Esophagus muscularis mucosa (tissue), 4 donors: ENCODE data around the gene CNST. TPM values are rescaled to one million over a fixed set of nuclear protein-coding genes. Genes with fewer than 3 reads are reported as not detected.

Experiments
- DNase-seq: peaks from one replicate; pipeline ENCODE4 v3.0.0-alpha.2; 2017; ENCODE audit errors: extremely low spot score
- H3K27ac ChIP-seq, 4 donors: fragments of 200-600 bp; sonication (generic); replicated peaks in 1 of 4; 1 replicate in 3 of 4; 2 replicates in 1 of 4; pipeline ENCODE4 v1.5.1; 2016 to 2019; ENCODE audit warnings: mild to moderate bottlenecking in 1 of 4
- H3K27me3 ChIP-seq, 4 donors: fragments of 200-600 bp; sonication (generic); one replicate each; pipeline versions ENCODE4 v1.5.1 to v1.6.0; 2016 to 2019
- H3K36me3 ChIP-seq, 4 donors: fragments of 200-600 bp; sonication (generic); one replicate each; pipeline ENCODE4 v1.5.1; 2016 to 2019
- H3K4me1 ChIP-seq, 4 donors: fragments of 200-600 bp; sonication (generic); one replicate each; pipeline ENCODE4 v1.5.1; 2016 to 2019
- H3K4me3 ChIP-seq, 4 donors: fragments of 200-600 bp; sonication (generic); 1 replicate in 2 of 4; 2 replicates in 2 of 4; pipeline ENCODE4 v1.5.1; 2016 to 2019; ENCODE audit warnings: mild to moderate bottlenecking in 4 of 4, moderate library complexity in 1 of 4
- H3K9me3 ChIP-seq, 4 donors: fragments of 200-600 bp; sonication (generic); 1 replicate in 3 of 4; 2 replicates in 1 of 4; pipeline ENCODE4 v1.5.1; 2016 to 2019
- EP300 ChIP-seq: sonication (generic); formaldehyde crosslinking; IDR thresholded peaks from one replicate; pipeline ENCODE4 v1.6.1; 2017; ENCODE audit warnings: antibody characterized with exemption
- POLR2A ChIP-seq: fragments of 450-650 bp; IDR thresholded peaks from one replicate; pipeline ENCODE4 v1.6.1; 2017; ENCODE audit warnings: antibody characterized with exemption, moderate library complexity, mild to moderate bottlenecking, low read depth
- POLR2AphosphoS5 ChIP-seq, 2 donors: sonication (generic); formaldehyde crosslinking; IDR thresholded peaks; one replicate each; pipeline ENCODE4 v1.6.1; 2017; ENCODE audit warnings: antibody characterized with exemption in 2 of 2
- WGBS: methylation state at CpG from one replicate; pipeline ENCODE4 v1.1.5; 2018; 5-methylcytosine and 5-hydroxymethylcytosine counted together
- intact Hi-C: fragments of 100-400 bp; cut with DNase I; formaldehyde crosslinking; loops from one replicate; pipeline ENCODE4 v1.15.1; 2023
- total RNA-seq, 4 donors: library from RNA; depleted of rRNA; stranded (reverse); fragments of >200 nt; gene quantifications; one replicate each; pipeline versions ENCODE4 v1.1.0 to v1.2.1, GENCODE V29; 2016
- TF ChIP-seq, protein P1 (sequence below), 3 experiments: fragments of 200-600 bp in 2 of 3; fragments of 450-650 bp in 1 of 3; sonication (generic) in 2 of 3; IDR thresholded peaks; one replicate each; pipeline ENCODE4 v1.5.1; 2017 to 2019; ENCODE audit warnings: antibody characterized with exemption in 3 of 3, mild to moderate bottlenecking in 2 of 3, moderate library complexity in 1 of 3

CNST gene
- total RNA-seq, 4 donors from 2014 or later = 55.4 to 74.7 (median 61.9) TPM

DNA sequence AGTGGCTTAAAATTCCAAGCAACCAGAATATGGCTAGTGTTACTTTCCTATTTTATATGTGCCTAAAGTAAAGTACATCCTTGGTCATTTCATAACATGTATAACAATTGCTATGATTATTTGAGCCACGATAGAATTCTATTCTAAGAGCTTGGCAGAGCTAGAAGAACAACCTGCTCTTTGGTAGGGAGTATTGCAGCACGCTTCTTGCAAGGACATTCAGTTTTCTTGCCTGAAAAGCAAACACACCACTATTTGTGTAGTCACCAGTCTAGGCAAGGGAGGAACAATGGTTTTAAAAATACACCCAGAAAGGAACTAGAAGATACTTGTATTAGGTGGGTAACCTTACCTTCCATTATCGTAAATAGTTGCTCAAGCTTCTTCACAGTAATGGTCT lies 51.5 kb downstream of the CNST start:
- intact Hi-C loops = loop anchor here (5.0 kb wide), 1 partner anchor 50 kb away; the partner anchor contains the start of genes CNST and TFB2M
- 60% methylated on average over 3 of the region's 3 CpGs for WGBS
- Histone ChIP-seq H3K27me3 (no peaks in the 10 kb centered on the region), H3K4me3 (no peak overlapping the region), H3K36me3 (peaks cover 3 to 16% (median 9%) of the 10 kb centered on the region in 4 donors), H3K27ac (peak overlapping the region; percentile 77 to 87 (median 82)), H3K9me3 (no peaks in the 10 kb centered on the region), H3K4me1 (peaks cover 31 to 79% (median 63%) of the 10 kb centered on the region in 4 donors)
- DNase-seq = no peak
- TF ChIP-seq POLR2AphosphoS5 (IDR thresholded peaks at IDR 0.05) = peak; percentile 80 to 86
- TF ChIP-seq POLR2A = no peak
- TF ChIP-seq EP300 = peak; percentile 83

DNA sequence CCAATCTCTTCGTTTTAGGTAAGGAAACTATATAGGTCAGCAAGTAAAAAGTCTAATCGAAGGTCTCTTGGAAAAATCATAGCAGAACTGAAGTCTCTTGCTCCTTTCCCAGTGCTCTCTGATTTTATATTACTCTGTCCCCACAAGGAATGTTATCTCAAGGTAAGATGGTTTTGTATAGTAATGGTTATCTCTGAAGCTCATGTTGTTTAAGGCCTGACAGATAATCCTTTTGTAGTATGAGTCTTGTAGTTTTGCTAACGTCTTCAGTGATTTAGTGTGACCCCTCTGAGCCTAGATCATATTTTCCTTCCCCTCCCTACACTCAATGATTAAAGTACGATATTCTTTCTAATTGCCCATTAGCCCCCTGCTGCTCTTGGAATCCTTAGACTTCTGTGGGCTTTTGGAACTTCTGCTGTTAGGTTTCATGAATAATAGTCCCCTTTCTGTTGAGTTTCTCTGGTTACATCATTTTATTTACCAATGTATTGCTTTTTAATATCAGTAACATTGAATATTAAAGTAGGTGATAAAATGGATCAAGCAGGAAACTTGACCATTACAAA lies 52.1 kb downstream of the CNST start:
- peaks cover 27 to 77% (median 60%) of the 10 kb centered on the region in 4 donors for H3K4me1 ChIP-seq
- peak overlapping the region; percentile 77 to 87 (median 82) for H3K27ac ChIP-seq
- TF ChIP-seq EP300 (no peak), POLR2A (no peak), POLR2AphosphoS5 (IDR thresholded peaks at IDR 0.05) (no peak)
- TF ChIP-seq, protein P1, sequence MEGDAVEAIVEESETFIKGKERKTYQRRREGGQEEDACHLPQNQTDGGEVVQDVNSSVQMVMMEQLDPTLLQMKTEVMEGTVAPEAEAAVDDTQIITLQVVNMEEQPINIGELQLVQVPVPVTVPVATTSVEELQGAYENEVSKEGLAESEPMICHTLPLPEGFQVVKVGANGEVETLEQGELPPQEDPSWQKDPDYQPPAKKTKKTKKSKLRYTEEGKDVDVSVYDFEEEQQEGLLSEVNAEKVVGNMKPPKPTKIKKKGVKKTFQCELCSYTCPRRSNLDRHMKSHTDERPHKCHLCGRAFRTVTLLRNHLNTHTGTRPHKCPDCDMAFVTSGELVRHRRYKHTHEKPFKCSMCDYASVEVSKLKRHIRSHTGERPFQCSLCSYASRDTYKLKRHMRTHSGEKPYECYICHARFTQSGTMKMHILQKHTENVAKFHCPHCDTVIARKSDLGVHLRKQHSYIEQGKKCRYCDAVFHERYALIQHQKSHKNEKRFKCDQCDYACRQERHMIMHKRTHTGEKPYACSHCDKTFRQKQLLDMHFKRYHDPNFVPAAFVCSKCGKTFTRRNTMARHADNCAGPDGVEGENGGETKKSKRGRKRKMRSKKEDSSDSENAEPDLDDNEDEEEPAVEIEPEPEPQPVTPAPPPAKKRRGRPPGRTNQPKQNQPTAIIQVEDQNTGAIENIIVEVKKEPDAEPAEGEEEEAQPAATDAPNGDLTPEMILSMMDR (IDR thresholded peaks at IDR 0.05) = no peak
- DNase-seq = no peak
- no peak overlapping the region for H3K4me3 ChIP-seq
- H3K27me3 ChIP-seq = no peaks in the 10 kb centered on the region
- intact Hi-C loops = loop anchor here (5.0 kb wide), 1 partner anchor 51 kb away; the partner anchor contains the start of genes CNST and TFB2M
- H3K36me3 ChIP-seq = peaks cover 3 to 19% (median 9%) of the 10 kb centered on the region in 4 donors
- 85% methylated on average over 4 of the region's 4 CpGs for WGBS
- H3K9me3 ChIP-seq = no peaks in the 10 kb centered on the region

- H3K27ac ChIP-seq = peak overlapping the region; percentile 18 to 60 (median 56)
These were observed 55.9 kb downstream of the CNST start for GRCh38 chr1:246622035-246622652.

GRCh38 chr1:246624091-246624490 lies 57.8 kb downstream of the CNST start:
- Histone ChIP-seq H3K4me3 (no peak overlapping the region), H3K4me1 (peaks cover 0 to 38% (median 28%) of the 10 kb centered on the region in 4 donors), H3K27ac (peak overlapping the region in 3 of 4 donors; percentile 28 to 59 (median 52)), H3K9me3 (no peaks in the 10 kb centered on the region), H3K36me3 (peaks cover 3 to 50% (median 28%) of the 10 kb centered on the region in 4 donors), H3K27me3 (no peaks in the 10 kb centered on the region)
- intact Hi-C loops = loop anchor here (5.0 kb wide), 1 partner anchor 47 kb away; no protein-coding TSS in a partner anchor
- WGBS = 92% methylated on average over 5 of the region's 5 CpGs
- TF ChIP-seq POLR2AphosphoS5 (IDR thresholded peaks at IDR 0.05) = no peak
- no peak for TF ChIP-seq EP300
- no peak for TF ChIP-seq POLR2A
- TF ChIP-seq, protein P1 (IDR thresholded peaks at IDR 0.05) = no peak
- DNase-seq = no peak

More at GRCh38 chr1:246622035-246622652, 55.9 kb downstream of the CNST start:
- Histone ChIP-seq H3K9me3 (no peaks in the 10 kb centered on the region), H3K36me3 (peaks cover 3 to 41% (median 22%) of the 10 kb centered on the region in 4 donors), H3K4me3 (no peak overlapping the region), H3K4me1 (peaks cover 9 to 50% (median 43%) of the 10 kb centered on the region in 4 donors), H3K27me3 (no peaks in the 10 kb centered on the region)
- intact Hi-C loops = loop anchor here (5.0 kb wide), 1 partner anchor 45 kb away; no protein-coding TSS in a partner anchor
- TF ChIP-seq POLR2AphosphoS5 (IDR thresholded peaks at IDR 0.05) (no peak), POLR2A (no peak), EP300 (no peak)
- TF ChIP-seq, protein P1 (IDR thresholded peaks at IDR 0.05) = no peak
- DNase-seq = no peak
- WGBS = 71% methylated on average over 8 of the region's 8 CpGs

DNA sequence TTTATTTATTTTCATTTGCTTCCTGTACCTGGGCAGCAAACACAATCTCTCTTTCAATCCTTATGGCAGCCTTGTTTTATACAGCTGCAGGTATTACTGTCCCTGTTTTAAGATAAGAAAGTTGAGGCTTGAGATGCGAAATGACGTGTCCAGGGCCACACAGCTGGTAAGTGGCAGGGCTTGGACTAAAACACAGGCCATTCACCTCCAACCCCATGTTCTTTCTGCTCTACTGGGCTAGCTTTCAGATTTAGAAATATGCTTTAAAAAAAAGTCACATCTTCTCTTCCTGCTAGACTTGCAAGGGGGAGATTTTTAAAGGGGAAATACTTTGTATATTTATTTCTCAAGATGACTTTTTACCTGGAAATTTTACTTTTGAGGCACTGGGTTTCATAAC lies 62.8 kb downstream of the CNST start:
- WGBS = 74% methylated on average over 2 of the region's 2 CpGs

More for the DNA sequence above, 62.8 kb downstream of the CNST start:
- no peak for DNase-seq
- intact Hi-C loops = no loop called here
- H3K4me3 ChIP-seq = no peak overlapping the region
- H3K9me3 ChIP-seq = no peaks in the 10 kb centered on the region
- TF ChIP-seq POLR2AphosphoS5 (IDR thresholded peaks at IDR 0.05) = no peak
- no peak for TF ChIP-seq EP300
- peaks cover 3 to 62% (median 20%) of the 10 kb centered on the region in 4 donors for H3K36me3 ChIP-seq
- peak overlapping the region; percentile 15 to 58 (median 48) for H3K27ac ChIP-seq
- no peaks in the 10 kb centered on the region for H3K27me3 ChIP-seq
- peaks cover 5 to 55% (median 37%) of the 10 kb centered on the region in 4 donors for H3K4me1 ChIP-seq
